ENCODE results near the gene PCSK9.
"Not testable (repeated sequence)": the region's sequence is repeated elsewhere in the genome, so short reads cannot be mapped to it uniquely, and the experiment has no call there.

The PCSK9 gene

DNA sequence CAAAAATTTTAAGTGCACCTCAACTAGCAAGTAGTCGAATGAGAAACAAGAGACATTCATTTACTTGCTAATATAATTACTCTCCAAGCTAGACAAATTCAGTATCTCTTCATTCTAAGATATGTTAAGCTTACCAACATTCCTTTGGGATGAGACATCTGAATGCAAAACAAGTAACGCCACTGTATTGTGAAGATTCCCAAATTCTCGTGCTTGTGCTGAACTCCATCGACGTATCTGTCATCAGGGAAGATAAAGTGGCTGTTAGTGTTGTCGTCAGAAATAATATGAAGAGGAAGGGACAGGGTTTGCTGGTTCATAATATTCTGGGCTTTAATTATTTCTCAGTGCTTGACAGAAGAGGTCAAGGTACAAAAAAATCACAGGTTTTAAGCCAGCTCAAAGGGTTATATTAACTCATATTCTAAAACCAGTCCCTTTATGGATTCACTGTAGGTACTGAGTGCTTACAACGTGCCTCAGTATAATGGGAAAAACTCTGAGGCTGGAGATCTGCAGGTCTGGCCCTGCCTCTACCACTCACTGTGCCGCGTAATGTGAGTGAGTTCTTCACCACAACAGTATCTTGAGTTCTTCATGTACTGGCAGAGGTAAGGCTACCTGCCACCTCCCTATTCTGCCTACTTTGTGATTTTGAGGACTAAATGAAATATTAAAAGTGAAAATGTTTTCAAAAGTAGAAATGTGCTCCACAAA, 42.0 kb downstream of the PCSK9 start:
- DNase-seq (ENCODE audit: low read depth) = peak; percentile 43

DNA sequence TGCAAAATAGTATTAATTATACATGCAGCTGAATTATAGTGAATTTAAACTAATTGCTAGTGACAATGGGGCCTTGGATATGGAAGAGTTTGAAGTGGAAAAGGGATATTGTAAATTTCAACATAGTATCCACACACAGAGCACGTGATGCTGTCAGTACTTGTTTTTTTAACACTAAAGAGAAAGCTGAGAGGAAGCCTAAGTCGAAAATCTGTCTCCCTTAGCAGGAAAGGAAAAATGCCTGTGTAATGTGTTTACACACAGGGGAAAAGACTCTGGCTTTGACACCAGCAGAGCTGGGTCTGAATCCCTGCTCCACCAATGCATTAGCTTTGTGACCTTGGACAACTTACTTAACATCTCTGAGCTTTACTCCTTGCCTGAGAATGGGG, 42.6 kb downstream of the PCSK9 start:
- no peak for DNase-seq (ENCODE audit: low read depth)

DNA sequence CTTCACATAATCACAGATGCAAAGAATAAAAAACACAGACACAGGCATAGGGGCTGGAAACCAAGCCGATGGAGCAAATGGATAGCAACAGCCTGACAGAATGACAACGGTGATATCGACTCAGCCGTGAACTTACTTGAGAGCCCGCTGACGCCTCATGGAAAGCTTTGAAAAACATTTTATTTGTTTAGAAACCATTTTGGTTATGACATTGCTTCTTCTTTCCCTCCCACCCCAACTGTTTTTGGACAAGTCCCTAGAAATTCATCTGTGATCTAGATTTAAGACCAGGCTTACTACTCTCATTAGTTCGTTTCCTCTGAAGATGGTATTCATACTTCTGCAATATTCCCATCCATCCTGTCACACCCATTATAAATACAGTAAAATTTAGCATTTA, 44.9 kb downstream of the PCSK9 start:
- DNase-seq (ENCODE audit: low read depth) = no peak

DNA sequence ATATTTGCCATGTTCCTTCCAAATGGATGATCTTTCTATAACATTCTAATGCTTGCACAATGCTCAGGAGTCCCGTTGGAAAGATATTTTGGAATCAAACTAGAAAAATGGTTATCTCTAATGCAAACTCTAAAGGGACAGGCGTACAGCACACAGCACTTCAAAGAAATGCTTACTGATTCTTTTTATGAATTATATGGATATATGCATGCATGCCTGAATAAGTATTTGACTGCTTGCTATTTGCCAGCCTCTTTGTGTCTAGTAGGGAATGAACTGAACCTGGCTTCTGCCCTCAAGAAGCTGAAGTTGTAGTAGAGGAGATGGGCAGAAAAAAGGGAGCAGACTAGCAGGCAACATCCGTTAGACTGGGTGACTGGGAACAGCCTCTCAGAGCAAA, 48.1 kb downstream of the PCSK9 start:
- no peak for DNase-seq (ENCODE audit: low read depth)

DNA sequence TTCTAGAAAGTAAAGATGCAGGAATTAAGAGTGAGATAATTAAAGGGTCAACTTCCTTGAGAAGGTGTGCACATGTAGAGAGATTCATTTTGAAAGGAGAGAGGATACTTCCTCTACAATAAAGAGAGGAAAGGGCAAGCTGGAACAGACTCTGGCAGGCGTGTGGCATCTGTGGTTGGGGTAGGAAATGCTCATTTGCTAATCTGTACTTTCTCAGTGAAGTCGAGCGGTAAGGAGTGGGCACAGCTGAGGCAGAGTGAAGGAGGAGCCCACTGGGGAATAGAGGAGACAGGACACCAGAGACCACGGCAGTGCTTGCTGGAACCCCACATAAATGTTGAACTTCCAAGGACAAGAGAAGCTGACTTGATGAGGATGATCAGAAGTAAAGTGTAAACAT, 49.1 kb downstream of the PCSK9 start:
- no peak for DNase-seq (ENCODE audit: low read depth)

DNA sequence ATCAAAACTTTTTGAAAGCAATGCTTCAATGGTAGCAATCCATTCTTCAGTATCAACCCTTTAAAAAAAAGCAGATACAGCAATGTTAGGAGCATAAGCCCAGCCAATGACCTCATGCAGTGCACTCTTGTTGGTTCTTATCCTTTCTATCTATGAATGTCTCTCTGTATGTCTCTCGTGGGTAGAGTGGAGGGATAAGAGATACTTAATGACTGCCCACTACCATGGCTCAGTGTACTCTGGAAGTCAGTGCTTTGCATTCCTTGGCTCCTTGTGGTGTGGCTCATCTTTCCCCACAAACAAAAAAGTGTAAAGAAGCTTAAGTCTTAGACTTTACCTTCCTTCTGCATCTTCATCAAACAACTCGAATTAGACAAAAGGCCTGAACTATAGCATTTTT, 50.3 kb downstream of the PCSK9 start:
- DNase-seq (ENCODE audit: low read depth) = no peak

DNA sequence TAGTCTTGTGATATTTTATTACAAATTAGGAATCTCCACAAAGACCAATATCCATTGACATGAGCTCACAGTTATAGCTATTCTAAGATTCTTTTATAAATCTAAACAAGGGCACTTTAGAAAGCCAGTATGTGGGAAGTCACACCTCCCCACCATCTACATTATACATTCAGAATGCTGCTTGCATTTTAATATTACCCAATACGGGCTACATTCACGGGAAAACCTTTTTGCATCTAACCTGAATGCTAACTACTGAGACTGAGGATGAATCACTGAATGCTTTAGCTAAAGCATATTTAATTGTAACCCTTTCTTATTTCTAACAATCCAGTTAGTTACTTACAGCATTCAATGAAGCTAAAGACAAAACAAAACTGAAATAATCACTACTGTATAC, 53.1 kb downstream of the PCSK9 start:
- DNase-seq (ENCODE audit: low read depth) = no peak

DNA sequence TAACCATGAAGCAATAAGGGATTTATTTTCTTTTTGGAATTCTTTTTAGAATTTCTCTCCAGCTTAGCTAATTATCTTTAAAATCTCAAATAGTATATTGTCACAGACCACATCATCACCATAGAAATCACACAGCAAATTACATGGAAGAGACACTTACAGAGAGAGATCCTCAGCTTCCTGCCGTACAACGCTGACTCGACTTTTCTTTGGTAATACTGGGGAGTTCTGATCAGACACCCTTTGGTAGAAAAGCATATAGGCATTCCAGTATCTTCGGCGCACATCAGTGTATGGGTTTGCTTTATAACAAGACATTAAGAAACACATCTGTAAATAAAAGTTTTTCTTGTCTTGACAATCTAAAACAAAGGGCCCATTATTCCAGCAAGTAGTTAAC, 55.7 kb downstream of the PCSK9 start:
- no peak for DNase-seq (ENCODE audit: low read depth)

DNA sequence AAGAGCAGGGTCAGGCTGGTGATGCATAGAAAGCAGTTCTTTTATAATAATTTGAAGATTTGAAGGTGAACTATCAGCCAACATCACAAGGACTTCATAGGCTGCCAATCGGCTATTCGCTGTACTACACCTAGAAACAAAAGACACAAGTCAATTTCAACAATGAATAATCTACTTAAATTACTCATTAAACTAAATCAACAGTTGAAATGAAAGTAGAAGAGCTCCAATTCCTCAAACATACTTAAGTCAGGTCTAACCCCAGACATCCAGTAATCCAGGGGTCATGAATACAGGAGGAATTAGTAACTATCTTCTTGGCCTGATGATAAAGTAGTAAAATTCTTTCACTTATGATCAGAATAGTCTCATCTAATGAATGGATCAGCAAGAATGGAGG, 64.5 kb downstream of the PCSK9 start:
- DNase-seq (ENCODE audit: low read depth) = no peak

DNA sequence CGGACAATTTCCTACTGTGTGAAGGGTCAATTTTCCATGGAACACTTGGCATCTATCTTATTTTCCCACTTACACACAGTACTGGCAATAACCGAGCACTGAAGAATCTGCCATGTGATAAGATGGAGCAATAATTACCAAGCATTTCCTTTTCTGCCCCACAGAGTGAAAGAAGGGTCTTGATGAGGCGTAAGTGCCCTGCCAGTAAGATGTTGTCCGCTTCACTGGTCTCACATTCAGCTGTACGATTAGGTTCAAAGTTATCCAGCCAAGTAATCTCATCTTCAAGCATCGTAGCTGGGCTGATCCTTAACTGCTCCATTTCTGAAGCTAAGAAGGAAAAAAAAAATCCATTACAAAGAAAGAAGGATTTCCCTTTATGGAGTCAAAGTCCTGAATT, 67.8 kb downstream of the PCSK9 start:
- no peak for DNase-seq (ENCODE audit: low read depth)

DNA sequence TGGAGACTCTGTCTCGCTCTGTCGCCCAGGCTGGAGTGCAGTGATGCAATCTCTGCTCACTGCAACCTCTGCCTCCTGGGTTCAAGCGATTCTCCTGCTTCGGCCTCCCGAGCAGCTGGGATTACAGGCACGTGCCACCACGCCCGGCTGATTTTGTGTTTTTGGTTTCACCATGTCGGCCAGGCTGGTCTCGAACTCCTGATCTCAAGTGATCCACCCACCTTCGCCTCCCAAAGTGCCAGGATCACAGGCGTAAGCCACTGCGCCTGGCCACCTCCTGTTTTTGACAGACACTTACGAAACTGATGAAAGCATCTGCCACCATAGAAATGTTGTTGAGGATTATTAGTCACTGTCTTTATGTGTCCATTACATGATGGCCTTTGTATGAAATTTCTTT, 69.7 kb downstream of the PCSK9 start:
- DNase-seq (ENCODE audit: low read depth) = not testable (repeated sequence)

All from HS-27A (cell line).